ENCODE results near the gene PDE4A. TPM values are rescaled to one million over a fixed set of nuclear protein-coding genes. Genes with fewer than 3 reads are reported as not detected.

PDE4A gene
- total and polyA plus RNA-seq, 2 donors (not counting 3 experiments of a cell fraction or from before 2014, with no cell fraction given) = 3.8 to 10.0 TPM

- peaks cover 2% of the 10 kb centered on the region for H3K4me1 ChIP-seq (ENCODE audit: control insufficient read depth, extremely low read depth, insufficient read depth, low read length)
- H3K9ac ChIP-seq (replicated peaks; ENCODE audit: extremely low read depth, insufficient read depth, low read length) = no peak overlapping the region
- ChIA-PET POLR2A (interaction anchor here (0.6 kb wide), 1 partner anchor 140 kb away, joined by 3 read pairs; no protein-coding TSS in a partner anchor), CTCF (interaction anchor here (0.9 to 2.2 kb wide), 8 partner anchors 9 to 353 kb away, joined by 3 to 12 read pairs (median 4); no protein-coding TSS in a partner anchor)
- no peaks in the 10 kb centered on the region for H3K9me3 ChIP-seq (replicated peaks; ENCODE audit: control insufficient read depth, insufficient read depth, low read length)
- H3K4me2 ChIP-seq (ENCODE audit: insufficient read depth, low read length) = peak overlapping the region; percentile 8
- DNase-seq (ENCODE audit: low read depth, low spot score) = no peak
- H3K27ac ChIP-seq (ENCODE audit: insufficient read depth, low read depth, low read length) = no peak overlapping the region
- H3K4me3 ChIP-seq (replicated peaks in 1 of 3; ENCODE audit: insufficient read depth in 1 of 3, low read depth in 1 of 3, low read length in 3 of 3) = no peak overlapping the region
- H3K27me3 ChIP-seq (ENCODE audit: control insufficient read depth in 2 of 2, insufficient read depth in 2 of 2, low read length in 2 of 2) = peaks cover 51 to 65% of the 10 kb centered on the region in 2 experiments
- no peaks in the 10 kb centered on the region for H4K20me1 ChIP-seq (replicated peaks; ENCODE audit: control insufficient read depth, extremely low read depth, insufficient read depth, low read length)
- TF ChIP-seq CTCF (IDR thresholded peaks at IDR 0.05; ENCODE audit: extremely low read depth in 1 of 2, insufficient read depth in 1 of 2, low read depth in 1 of 2, low read length in 2 of 2) = no peak
- no peak for TF ChIP-seq EZH2 (IDR thresholded peaks at IDR 0.05; ENCODE audit: borderline replicate concordance, low read depth, low read length, severe bottlenecking)
- no peak for TF ChIP-seq GATA2 (IDR thresholded peaks at IDR 0.05; ENCODE audit: insufficient read depth, insufficient read length, low read depth, low read length)
- no peak for TF ChIP-seq MYC (IDR thresholded peaks at IDR 0.05; ENCODE audit: low read depth, low read length)
- TF ChIP-seq POLR2A (IDR thresholded peaks at IDR 0.05; ENCODE audit: low read depth, low read length) = no peak
- no peak for TF ChIP-seq FOS (IDR thresholded peaks at IDR 0.05; ENCODE audit: borderline replicate concordance, insufficient read depth, low read length)
- TF ChIP-seq, protein P1, sequence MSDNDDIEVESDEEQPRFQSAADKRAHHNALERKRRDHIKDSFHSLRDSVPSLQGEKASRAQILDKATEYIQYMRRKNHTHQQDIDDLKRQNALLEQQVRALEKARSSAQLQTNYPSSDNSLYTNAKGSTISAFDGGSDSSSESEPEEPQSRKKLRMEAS (IDR thresholded peaks at IDR 0.05; ENCODE audit: insufficient read depth, insufficient read length) = no peak
- TF ChIP-seq POLR2AphosphoS5 (IDR thresholded peaks at IDR 0.05; ENCODE audit: insufficient read depth, low read depth, low read length) = no peak
- no peak for TF ChIP-seq JUN (IDR thresholded peaks at IDR 0.05; ENCODE audit: borderline replicate concordance, insufficient read depth, insufficient read length, low read depth)
- intact Hi-C loops (cut with micrococcal nuclease) (no loop called here), dilution Hi-C loops (cut with MboI; ENCODE audit: extremely low pct_ligation_motif_present, low sequenced_read_pairs) (no loop called here)
- BruUV-seq (replicated peaks) = no TSS peak
- H3K36me3 ChIP-seq (ENCODE audit: control insufficient read depth in 2 of 2, extremely low read depth in 1 of 2, insufficient read depth in 2 of 2, low read length in 2 of 2) = no peaks in the 10 kb centered on the region
- H3K79me2 ChIP-seq (ENCODE audit: control insufficient read depth, insufficient read depth, low read length) = no peaks in the 10 kb centered on the region
- no peaks in the 10 kb centered on the region for H3K9me1 ChIP-seq (replicated peaks; ENCODE audit: control insufficient read depth, extremely low read depth, insufficient read depth, low read length)
- peak overlapping the region; percentile 4 for H2AFZ ChIP-seq (ENCODE audit: low read depth, low read length)
- no peak for FAIRE-seq
These were observed 97.6 kb downstream of the PDE4A start for GRCh38 chr19:10517760-10518443.

Data from endothelial cell of umbilical vein (primary cell).